WTC11 (cell line): Measurements from ENCODE around the gene CAPN12. TPM values are rescaled to one million over a fixed set of nuclear protein-coding genes. Genes with fewer than 3 reads are reported as not detected.
A peak's percentile ranks its signal among the peaks of the same experiment; 100 is the strongest.
"Not testable (repeated sequence)": the region's sequence is repeated elsewhere in the genome, so short reads cannot be mapped to it uniquely, and the experiment has no call there.

Experiments used
- ATAC-seq: fragments of 200-7000 bp; cut with Tn5 transposase; 2 replicates; pipeline ENCODE4 v1.10.0; 2021; ENCODE audit warnings: mild to moderate bottlenecking, moderate library complexity
- CTCF ChIA-PET: fragments of 300-600 bp; sonication (Branson Sonifier 250); formaldehyde crosslinking; loops from one replicate; lab custom pipeline; 2021; ENCODE audit warnings: antibody characterized with exemption; lab: Charles Lee
- POLR2A ChIA-PET: fragments of 350-600 bp; sonication (Branson Sonifier 250); formaldehyde crosslinking; loops from one replicate; lab custom pipeline; 2021; ENCODE audit warnings: antibody characterized with exemption; lab: Charles Lee
- DNase-seq: peaks from one replicate; pipeline ENCODE4 v3.0.0; 2021; ENCODE audit warnings: low spot score
- H3K27ac Mint-ChIP-seq: 2 replicates; pipeline ENCODE4 v1.8.0; 2021; ENCODE audit warnings: mixed read lengths
- H3K27me3 Mint-ChIP-seq: 2 replicates; pipeline ENCODE4 v1.8.0; 2021; ENCODE audit warnings: low read depth, mild to moderate bottlenecking, moderate library complexity, mixed read lengths
- H3K36me3 Mint-ChIP-seq: 2 replicates; pipeline ENCODE4 v1.8.0; 2021; ENCODE audit warnings: mixed read lengths
- H3K4me1 Mint-ChIP-seq: 2 replicates; pipeline ENCODE4 v1.8.0; 2022; ENCODE audit warnings: mixed read lengths
- H3K4me3 Mint-ChIP-seq: 2 replicates; pipeline ENCODE4 v1.8.0; 2021; ENCODE audit warnings: mild to moderate bottlenecking, moderate library complexity, mixed read lengths
- H3K9me3 Mint-ChIP-seq: 2 replicates; pipeline ENCODE4 v1.8.0; 2021; ENCODE audit warnings: mixed read lengths
- GABPB1 ChIP-seq: sonication (generic); formaldehyde crosslinking; IDR thresholded peaks from 2 replicates; pipeline ENCODE4 v1.8.1; 2023; ENCODE audit warnings: mild to moderate bottlenecking, missing genetic modification reagents
- IRF2 ChIP-seq: sonication (generic); formaldehyde crosslinking; IDR thresholded peaks from 2 replicates; pipeline ENCODE4 v1.8.0; 2022; ENCODE audit warnings: low read depth, missing genetic modification reagents, borderline replicate concordance
- NR3C1 ChIP-seq: sonication (generic); formaldehyde crosslinking; conservative IDR thresholded peaks from 2 replicates; pipeline ENCODE4 v1.8.1; 2023; ENCODE audit warnings: low read depth, mild to moderate bottlenecking, missing genetic modification reagents
- TEAD4 ChIP-seq: sonication (generic); formaldehyde crosslinking; IDR thresholded peaks from 2 replicates; pipeline ENCODE4 v1.8.0; 2022; ENCODE audit warnings: mild to moderate bottlenecking, missing genetic modification reagents
- ZBTB21 ChIP-seq: sonication (generic); formaldehyde crosslinking; IDR thresholded peaks from 2 replicates; pipeline ENCODE4 v1.8.1; 2023; ENCODE audit warnings: mild to moderate bottlenecking, missing genetic modification reagents, borderline replicate concordance
- total RNA-seq: library from RNA; stranded (reverse); gene quantifications from 3 replicates; pipeline ENCODE4 v1.2.3, GENCODE V29; 2021
- TF ChIP-seq, protein P1 (sequence below): fragments of 250-450 bp; sonication (Bioruptor Pico); IDR thresholded peaks from 2 replicates; pipeline ENCODE4 v2.1.2; 2022; ENCODE audit warnings: mild to moderate bottlenecking, moderate library complexity
- TF ChIP-seq, protein P2 (sequence below): sonication (generic); formaldehyde crosslinking; IDR thresholded peaks from 2 replicates; pipeline ENCODE4 v1.8.1; 2022; ENCODE audit warnings: missing genetic modification reagents, borderline replicate concordance
- TF ChIP-seq, protein P3 (sequence below): sonication (generic); formaldehyde crosslinking; IDR thresholded peaks from 2 replicates; pipeline ENCODE4 v1.8.1; 2023; ENCODE audit warnings: mild to moderate bottlenecking, missing genetic modification reagents
- TF ChIP-seq, protein P4 (sequence below): sonication (generic); formaldehyde crosslinking; conservative IDR thresholded peaks from 2 replicates; pipeline ENCODE4 v1.8.1; 2023; ENCODE audit warnings: mild to moderate bottlenecking, low read depth, missing genetic modification reagents, moderate library complexity

The CAPN12 gene
- total RNA-seq, 1 experiment from 2014 or later: 9.6 TPM

DNA sequence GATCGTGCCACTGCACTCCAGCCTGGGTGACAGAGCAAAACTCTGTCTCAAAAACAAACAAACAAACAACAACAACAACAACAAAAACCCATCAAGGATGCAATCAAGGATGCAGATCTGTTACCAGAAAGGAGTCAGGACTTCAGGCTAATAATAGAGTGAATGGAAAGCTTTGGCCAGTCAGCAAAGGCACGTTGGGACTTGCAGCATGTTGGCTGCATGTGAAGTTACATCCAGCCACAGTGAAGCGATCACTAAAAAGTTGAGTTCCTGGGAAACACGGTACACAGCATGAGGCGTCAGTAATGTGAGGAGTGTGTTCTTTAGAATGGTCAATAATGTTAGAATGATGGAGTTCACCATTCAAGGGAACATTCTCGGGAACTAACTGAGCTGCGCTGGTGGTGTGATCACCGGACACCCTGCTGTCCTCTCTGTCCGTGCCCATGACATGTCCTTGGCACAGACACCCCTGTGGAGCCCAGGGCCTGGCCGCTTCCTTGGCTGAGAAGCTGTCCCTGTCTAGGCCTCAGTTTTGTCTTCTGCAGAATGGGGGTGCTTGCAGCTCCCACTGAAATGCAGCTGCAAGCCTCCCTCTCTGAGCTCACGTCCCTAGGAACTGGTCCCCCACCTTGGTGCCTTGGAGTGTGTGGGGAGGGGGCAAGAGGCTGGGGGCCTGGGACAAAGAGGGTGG, 42.4 kb upstream of the CAPN12 start (continued):
- TF ChIP-seq, protein P1, sequence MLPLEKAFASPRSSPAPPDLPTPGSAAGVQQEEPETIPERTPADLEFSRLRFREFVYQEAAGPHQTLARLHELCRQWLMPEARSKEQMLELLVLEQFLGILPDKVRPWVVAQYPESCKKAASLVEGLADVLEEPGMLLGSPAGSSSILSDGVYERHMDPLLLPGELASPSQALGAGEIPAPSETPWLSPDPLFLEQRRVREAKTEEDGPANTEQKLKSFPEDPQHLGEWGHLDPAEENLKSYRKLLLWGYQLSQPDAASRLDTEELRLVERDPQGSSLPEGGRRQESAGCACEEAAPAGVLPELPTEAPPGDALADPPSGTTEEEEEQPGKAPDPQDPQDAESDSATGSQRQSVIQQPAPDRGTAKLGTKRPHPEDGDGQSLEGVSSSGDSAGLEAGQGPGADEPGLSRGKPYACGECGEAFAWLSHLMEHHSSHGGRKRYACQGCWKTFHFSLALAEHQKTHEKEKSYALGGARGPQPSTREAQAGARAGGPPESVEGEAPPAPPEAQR (CRISPR knock-in tag): no peak
- no peak for TF ChIP-seq TEAD4 (CRISPR knock-in tag)
- TF ChIP-seq NR3C1 (CRISPR knock-in tag): no peak
- TF ChIP-seq, all 79 proteins: peak for 0

DNA sequence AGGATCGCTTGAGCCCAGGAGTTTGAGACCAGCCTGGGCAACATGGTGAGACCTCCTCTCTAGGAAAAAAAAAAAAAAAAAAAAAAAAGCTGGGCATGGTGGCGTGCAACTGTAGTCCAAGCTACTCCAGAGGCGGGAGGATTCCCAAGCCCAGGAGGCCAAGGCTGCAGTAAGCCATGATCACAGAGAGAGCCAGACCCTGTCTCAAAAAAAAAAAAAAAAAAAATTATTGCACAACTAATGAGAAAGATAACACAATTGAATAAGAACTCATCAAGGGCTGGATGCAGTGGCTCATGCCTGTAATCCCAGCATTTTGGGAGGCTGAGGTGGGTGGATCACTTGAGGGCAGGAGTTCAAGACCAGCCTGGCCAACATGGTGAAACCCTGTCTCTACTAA, 41.8 kb upstream of the CAPN12 start:
- CTCF ChIA-PET: interaction anchor here (2.9 kb wide), 1 partner anchor 16 kb away, joined by 26 read pairs; no protein-coding TSS in a partner anchor
- ATAC-seq: not testable (repeated sequence)

DNA sequence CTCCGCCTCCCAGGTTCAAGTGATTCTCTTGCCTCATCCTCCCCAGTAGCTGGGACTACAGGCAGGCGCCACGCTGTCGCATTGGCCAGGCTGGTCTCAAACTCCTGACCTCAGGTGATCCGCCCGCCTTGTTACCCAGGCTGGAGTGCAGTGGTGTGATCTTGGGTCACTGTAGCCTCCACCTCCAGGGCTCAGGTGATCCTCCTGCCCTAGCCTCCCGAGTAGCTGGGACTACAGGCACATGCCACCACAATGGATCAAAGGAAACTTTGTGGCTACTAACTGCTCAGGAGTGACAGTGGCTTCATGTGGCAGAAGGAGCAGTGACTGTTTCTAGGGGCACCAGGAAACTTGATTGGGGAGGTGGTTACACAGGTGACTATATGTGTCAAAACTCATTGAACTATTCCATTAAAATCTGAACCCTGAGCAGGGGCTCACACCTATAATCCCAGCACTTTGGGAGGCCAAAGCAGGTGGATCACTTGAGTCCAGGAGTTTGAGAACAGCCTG, 41.0 kb upstream of the CAPN12 start:
- Mint-ChIP-seq H3K9me3 (no peaks in the 10 kb centered on the region), H3K27me3 (peaks cover 23% of the 10 kb centered on the region), H3K4me3 (no peak overlapping the region), H3K27ac (no peak overlapping the region), H3K4me1 (0 out of 2 replicates have a peak, but pooled peaks cover 3% of the 10 kb centered on the region), H3K36me3 (no peaks in the 10 kb centered on the region)
- CTCF ChIA-PET: no interaction called here
- TF ChIP-seq, protein P2, sequence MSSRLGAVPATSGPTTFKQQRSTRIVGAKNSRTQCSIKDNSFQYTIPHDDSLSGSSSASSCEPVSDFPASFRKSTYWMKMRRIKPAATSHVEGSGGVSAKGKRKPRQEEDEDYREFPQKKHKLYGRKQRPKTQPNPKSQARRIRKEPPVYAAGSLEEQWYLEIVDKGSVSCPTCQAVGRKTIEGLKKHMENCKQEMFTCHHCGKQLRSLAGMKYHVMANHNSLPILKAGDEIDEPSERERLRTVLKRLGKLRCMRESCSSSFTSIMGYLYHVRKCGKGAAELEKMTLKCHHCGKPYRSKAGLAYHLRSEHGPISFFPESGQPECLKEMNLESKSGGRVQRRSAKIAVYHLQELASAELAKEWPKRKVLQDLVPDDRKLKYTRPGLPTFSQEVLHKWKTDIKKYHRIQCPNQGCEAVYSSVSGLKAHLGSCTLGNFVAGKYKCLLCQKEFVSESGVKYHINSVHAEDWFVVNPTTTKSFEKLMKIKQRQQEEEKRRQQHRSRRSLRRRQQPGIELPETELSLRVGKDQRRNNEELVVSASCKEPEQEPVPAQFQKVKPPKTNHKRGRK: no peak
- TF ChIP-seq, protein P3, sequence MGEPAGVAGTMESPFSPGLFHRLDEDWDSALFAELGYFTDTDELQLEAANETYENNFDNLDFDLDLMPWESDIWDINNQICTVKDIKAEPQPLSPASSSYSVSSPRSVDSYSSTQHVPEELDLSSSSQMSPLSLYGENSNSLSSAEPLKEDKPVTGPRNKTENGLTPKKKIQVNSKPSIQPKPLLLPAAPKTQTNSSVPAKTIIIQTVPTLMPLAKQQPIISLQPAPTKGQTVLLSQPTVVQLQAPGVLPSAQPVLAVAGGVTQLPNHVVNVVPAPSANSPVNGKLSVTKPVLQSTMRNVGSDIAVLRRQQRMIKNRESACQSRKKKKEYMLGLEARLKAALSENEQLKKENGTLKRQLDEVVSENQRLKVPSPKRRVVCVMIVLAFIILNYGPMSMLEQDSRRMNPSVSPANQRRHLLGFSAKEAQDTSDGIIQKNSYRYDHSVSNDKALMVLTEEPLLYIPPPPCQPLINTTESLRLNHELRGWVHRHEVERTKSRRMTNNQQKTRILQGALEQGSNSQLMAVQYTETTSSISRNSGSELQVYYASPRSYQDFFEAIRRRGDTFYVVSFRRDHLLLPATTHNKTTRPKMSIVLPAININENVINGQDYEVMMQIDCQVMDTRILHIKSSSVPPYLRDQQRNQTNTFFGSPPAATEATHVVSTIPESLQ (CRISPR knock-in tag): no peak
- TF ChIP-seq ZBTB21: no peak
- no peak for TF ChIP-seq IRF2 (CRISPR knock-in tag)
- DNase-seq (no peak), ATAC-seq (no peak)
- POLR2A ChIA-PET: no interaction called here

More for the DNA sequence above, 41.8 kb upstream of the CAPN12 start:
- DNase-seq, H3K4me3 Mint-ChIP-seq, H3K9me3 Mint-ChIP-seq, H3K4me1 Mint-ChIP-seq, POLR2A ChIA-PET, H3K27ac Mint-ChIP-seq, H3K36me3 Mint-ChIP-seq: not testable (repeated sequence)
- H3K27me3 Mint-ChIP-seq: peaks cover 23% of the 10 kb centered on the region

DNA sequence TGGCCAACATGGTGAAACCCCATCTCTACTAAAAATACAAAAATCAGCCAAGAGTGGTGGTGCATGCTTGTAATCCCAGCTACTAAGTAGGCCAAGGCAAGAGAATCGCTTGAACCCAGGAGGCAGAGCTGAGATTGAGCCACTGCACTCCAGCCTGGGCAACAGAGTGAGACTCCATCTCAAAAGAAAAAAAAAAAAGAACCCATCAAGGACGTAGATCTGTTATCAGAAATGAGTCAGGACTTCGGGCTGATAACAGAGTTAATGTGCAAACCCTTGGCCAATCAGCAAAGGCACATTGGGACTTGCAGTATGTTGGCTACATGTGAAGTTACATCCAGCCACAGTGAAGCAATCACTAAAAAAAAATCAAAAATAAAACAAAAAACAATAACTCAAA, 40.0 kb upstream of the CAPN12 start:
- no peak overlapping the region for H3K27ac Mint-ChIP-seq
- H3K27me3 Mint-ChIP-seq: peaks cover 25% of the 10 kb centered on the region
- peak; percentile 19; the same call in 1 of the 2 replicates for TF ChIP-seq GABPB1
- TF ChIP-seq, protein P4, sequence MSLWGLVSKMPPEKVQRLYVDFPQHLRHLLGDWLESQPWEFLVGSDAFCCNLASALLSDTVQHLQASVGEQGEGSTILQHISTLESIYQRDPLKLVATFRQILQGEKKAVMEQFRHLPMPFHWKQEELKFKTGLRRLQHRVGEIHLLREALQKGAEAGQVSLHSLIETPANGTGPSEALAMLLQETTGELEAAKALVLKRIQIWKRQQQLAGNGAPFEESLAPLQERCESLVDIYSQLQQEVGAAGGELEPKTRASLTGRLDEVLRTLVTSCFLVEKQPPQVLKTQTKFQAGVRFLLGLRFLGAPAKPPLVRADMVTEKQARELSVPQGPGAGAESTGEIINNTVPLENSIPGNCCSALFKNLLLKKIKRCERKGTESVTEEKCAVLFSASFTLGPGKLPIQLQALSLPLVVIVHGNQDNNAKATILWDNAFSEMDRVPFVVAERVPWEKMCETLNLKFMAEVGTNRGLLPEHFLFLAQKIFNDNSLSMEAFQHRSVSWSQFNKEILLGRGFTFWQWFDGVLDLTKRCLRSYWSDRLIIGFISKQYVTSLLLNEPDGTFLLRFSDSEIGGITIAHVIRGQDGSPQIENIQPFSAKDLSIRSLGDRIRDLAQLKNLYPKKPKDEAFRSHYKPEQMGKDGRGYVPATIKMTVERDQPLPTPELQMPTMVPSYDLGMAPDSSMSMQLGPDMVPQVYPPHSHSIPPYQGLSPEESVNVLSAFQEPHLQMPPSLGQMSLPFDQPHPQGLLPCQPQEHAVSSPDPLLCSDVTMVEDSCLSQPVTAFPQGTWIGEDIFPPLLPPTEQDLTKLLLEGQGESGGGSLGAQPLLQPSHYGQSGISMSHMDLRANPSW (CRISPR knock-in tag): no peak
- ChIA-PET POLR2A (interaction anchor here (0.7 kb wide), 1 partner anchor 158 kb away, joined by 4 read pairs; no protein-coding TSS in a partner anchor), CTCF (no interaction called here)
- 0 out of 2 replicates have a peak, but pooled peaks cover 3% of the 10 kb centered on the region for H3K4me1 Mint-ChIP-seq
- H3K9me3 Mint-ChIP-seq: no peaks in the 10 kb centered on the region
- H3K36me3 Mint-ChIP-seq: no peaks in the 10 kb centered on the region
- ATAC-seq (no peak), DNase-seq (no peak)
- H3K4me3 Mint-ChIP-seq: no peak overlapping the region

DNA sequence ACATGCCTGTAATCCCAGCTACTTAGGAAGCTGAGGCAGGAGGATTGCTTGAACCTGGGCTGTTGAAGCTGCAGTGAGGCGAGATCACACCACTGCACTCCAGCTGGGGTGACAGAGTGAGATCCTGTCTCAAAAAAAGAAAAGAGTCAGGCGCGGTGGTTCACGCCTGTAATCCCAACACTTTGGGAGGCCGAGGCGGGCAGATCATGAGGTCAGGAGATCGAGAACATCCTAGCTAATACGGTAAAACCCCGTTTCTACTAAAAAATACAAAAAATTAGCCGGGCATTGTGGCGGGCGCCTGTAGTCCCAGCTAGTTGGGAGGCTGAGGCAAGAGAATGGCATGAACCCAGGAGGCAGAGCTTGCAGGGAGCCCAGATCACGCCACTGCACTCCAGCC, 37.9 kb upstream of the CAPN12 start:
- H3K4me1 Mint-ChIP-seq, H3K27ac Mint-ChIP-seq, POLR2A ChIA-PET, ATAC-seq, DNase-seq, H3K36me3 Mint-ChIP-seq, H3K9me3 Mint-ChIP-seq, H3K4me3 Mint-ChIP-seq: not testable (repeated sequence)
- CTCF ChIA-PET: interaction anchor here (1.3 to 1.9 kb wide), 2 partner anchors 13 to 148 kb away, joined by 3 to 7 read pairs; partner anchors contain the start of genes MRPS12 and SARS2
- H3K27me3 Mint-ChIP-seq: peaks cover 20% of the 10 kb centered on the region
